HG02885 (cell line): ENCODE results near the gene PLEKHH3.
"Not testable (repeated sequence)": the region's sequence is repeated elsewhere in the genome, so short reads cannot be mapped to it uniquely, and the experiment has no call there.

Experiments used
- ATAC-seq: cut with Tn5 transposase; IDR thresholded peaks from one replicate; pipeline ENCODE4 v1.9.1; 2021; ENCODE audit warnings: mild to moderate bottlenecking; ENCODE audit not compliant: unreplicated experiment, poor library complexity

PLEKHH3 gene

GRCh38 chr17:42673266-42673884 is 3.4 kb downstream of the PLEKHH3 start:
- no peak for ATAC-seq

- no peak for ATAC-seq
Measured at GRCh38 chr17:42672038-42672437, 4.8 kb downstream of the PLEKHH3 start.

- ATAC-seq, result no peak
Measured at GRCh38 chr17:42670789-42671657, 5.8 kb downstream of the PLEKHH3 start.

GRCh38 chr17:42669977-42670788 is 6.6 kb downstream of the PLEKHH3 start:
- ATAC-seq, result no peak

GRCh38 chr17:42669705-42669976 is 7.2 kb downstream of the PLEKHH3 start:
- ATAC-seq, result no peak

- no peak for ATAC-seq
Measured at GRCh38 chr17:42667088-42667951, 9.5 kb downstream of the PLEKHH3 start.

GRCh38 chr17:42666126-42666525 is 10.7 kb downstream of the PLEKHH3 start:
- not testable (repeated sequence) for ATAC-seq

- no peak for ATAC-seq
Measured at GRCh38 chr17:42665581-42666001, 11.2 kb downstream of the PLEKHH3 start.

- no peak for ATAC-seq
Measured at GRCh38 chr17:42660692-42661345, 16.0 kb downstream of the PLEKHH3 start.

GRCh38 chr17:42659932-42660274 is 16.9 kb downstream of the PLEKHH3 start:
- ATAC-seq, result not testable (repeated sequence)

GRCh38 chr17:42659079-42659931 is 17.5 kb downstream of the PLEKHH3 start, which contains the start of gene TUBG2:
Gene TUBG2, plus strand, starts transcription at chr17:42659284. Its CDS starts 220 bp downstream, at chr17:42659504.
- peak; percentile 71 for ATAC-seq

- no peak for ATAC-seq
Measured at GRCh38 chr17:42657824-42658588, 18.8 kb downstream of the PLEKHH3 start.

GRCh38 chr17:42655528-42655927 is 21.3 kb downstream of the PLEKHH3 start:
- ATAC-seq, result no peak

GRCh38 chr17:42653179-42654124 is 23.3 kb downstream of the PLEKHH3 start:
- no peak for ATAC-seq

GRCh38 chr17:42651392-42651791 is 25.4 kb downstream of the PLEKHH3 start:
- ATAC-seq, result no peak

- no peak for ATAC-seq
Measured at GRCh38 chr17:42647778-42648177, 29.0 kb downstream of the PLEKHH3 start.

GRCh38 chr17:42642336-42642735 is 34.5 kb downstream of the PLEKHH3 start:
- ATAC-seq, result no peak
